HepG2 (cell line): ENCODE results near the gene CCDC28A. TPM values are rescaled to one million over a fixed set of nuclear protein-coding genes. Genes with fewer than 3 reads are reported as not detected.

Source experiments
- FOXA3 ChIP-seq: IDR thresholded peaks from 2 replicates; pipeline ENCODE4 v1.6.1; 2016; ENCODE audit warnings: missing genetic modification reagents, missing compliant biosample characterization
- FOXP4 ChIP-seq: sonication (generic); formaldehyde crosslinking; IDR thresholded peaks from 2 replicates; pipeline ENCODE4 v1.4.0; 2020; ENCODE audit warnings: missing genetic modification reagents
- RERE ChIP-seq: IDR thresholded peaks from 2 replicates; pipeline ENCODE4 v1.6.1; 2016; ENCODE audit warnings: low read depth, missing genetic modification reagents, missing compliant biosample characterization
- ZBTB21 ChIP-seq: sonication (generic); formaldehyde crosslinking; IDR thresholded peaks from 2 replicates; pipeline ENCODE4 v1.4.0; 2020; ENCODE audit warnings: missing genetic modification reagents
- ZBTB39 ChIP-seq: sonication (generic); formaldehyde crosslinking; IDR thresholded peaks from 2 replicates; pipeline ENCODE4 v1.5.0; 2020; ENCODE audit warnings: missing genetic modification reagents
- ZNF138 ChIP-seq: sonication (generic); formaldehyde crosslinking; IDR thresholded peaks from 2 replicates; pipeline ENCODE4 v1.5.0; 2020; ENCODE audit warnings: mild to moderate bottlenecking, low read depth, missing genetic modification reagents
- ZNF556 ChIP-seq: sonication (generic); formaldehyde crosslinking; IDR thresholded peaks from 2 replicates; pipeline ENCODE4 v1.4.0; 2020; ENCODE audit warnings: mild to moderate bottlenecking, missing genetic modification reagents, borderline replicate concordance
- polyA plus RNA-seq, 8 experiments: library from polyadenylated mRNA; depleted of rRNA in 3 of 8; stranded (reverse) in 7 of 8; unstranded in 1 of 8; fragments of >200 nt; fragmentation: Illumina TruSeq in 4 of 8; extraction: Trizol in 4 of 8; gene quantifications; 2 replicates each; pipeline versions ENCODE4 v1.2.1 to v1.2.3, GENCODE V29; 2011 to 2016; ENCODE audit warnings: low read depth in 4 of 8, missing spikeins in 1 of 8, mixed read lengths in 1 of 8; ENCODE audit not compliant: insufficient read depth in 1 of 8
- total RNA-seq, 5 experiments: library from RNA; depleted of rRNA; stranded (reverse); fragments of >200 nt; fragmentation: Illumina TruSeq; extraction: Trizol; gene quantifications; 2 replicates each; pipeline ENCODE4 v1.2.3, GENCODE V29; 2016; ENCODE audit warnings: low read depth in 1 of 5

CCDC28A gene
- total and polyA plus RNA-seq, 2 of the 13 experiments (the other 11 are each of a cell fraction or from before 2014, with no cell fraction given), result 15.8 TPM

GRCh38 chr6:138726757-138727097 lies 46.8 kb upstream of the CCDC28A start (continued):
- TF ChIP-seq FOXP4 (no peak), ZBTB39 (CRISPR knock-in tag) (no peak), ZNF556 (CRISPR knock-in tag) (no peak), FOXA3 (CRISPR knock-in tag) (no peak), ZBTB21 (no peak), RERE (no peak), ZNF138 (CRISPR knock-in tag) (no peak)
